Measurements from ENCODE around the gene ALG9.
A peak's percentile ranks its signal among the peaks of the same experiment; 100 is the strongest.
"Not testable (repeated sequence)": the region's sequence is repeated elsewhere in the genome, so short reads cannot be mapped to it uniquely, and the experiment has no call there.

The ALG9 gene, protein sequence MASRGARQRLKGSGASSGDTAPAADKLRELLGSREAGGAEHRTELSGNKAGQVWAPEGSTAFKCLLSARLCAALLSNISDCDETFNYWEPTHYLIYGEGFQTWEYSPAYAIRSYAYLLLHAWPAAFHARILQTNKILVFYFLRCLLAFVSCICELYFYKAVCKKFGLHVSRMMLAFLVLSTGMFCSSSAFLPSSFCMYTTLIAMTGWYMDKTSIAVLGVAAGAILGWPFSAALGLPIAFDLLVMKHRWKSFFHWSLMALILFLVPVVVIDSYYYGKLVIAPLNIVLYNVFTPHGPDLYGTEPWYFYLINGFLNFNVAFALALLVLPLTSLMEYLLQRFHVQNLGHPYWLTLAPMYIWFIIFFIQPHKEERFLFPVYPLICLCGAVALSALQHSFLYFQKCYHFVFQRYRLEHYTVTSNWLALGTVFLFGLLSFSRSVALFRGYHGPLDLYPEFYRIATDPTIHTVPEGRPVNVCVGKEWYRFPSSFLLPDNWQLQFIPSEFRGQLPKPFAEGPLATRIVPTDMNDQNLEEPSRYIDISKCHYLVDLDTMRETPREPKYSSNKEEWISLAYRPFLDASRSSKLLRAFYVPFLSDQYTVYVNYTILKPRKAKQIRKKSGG

DNA sequence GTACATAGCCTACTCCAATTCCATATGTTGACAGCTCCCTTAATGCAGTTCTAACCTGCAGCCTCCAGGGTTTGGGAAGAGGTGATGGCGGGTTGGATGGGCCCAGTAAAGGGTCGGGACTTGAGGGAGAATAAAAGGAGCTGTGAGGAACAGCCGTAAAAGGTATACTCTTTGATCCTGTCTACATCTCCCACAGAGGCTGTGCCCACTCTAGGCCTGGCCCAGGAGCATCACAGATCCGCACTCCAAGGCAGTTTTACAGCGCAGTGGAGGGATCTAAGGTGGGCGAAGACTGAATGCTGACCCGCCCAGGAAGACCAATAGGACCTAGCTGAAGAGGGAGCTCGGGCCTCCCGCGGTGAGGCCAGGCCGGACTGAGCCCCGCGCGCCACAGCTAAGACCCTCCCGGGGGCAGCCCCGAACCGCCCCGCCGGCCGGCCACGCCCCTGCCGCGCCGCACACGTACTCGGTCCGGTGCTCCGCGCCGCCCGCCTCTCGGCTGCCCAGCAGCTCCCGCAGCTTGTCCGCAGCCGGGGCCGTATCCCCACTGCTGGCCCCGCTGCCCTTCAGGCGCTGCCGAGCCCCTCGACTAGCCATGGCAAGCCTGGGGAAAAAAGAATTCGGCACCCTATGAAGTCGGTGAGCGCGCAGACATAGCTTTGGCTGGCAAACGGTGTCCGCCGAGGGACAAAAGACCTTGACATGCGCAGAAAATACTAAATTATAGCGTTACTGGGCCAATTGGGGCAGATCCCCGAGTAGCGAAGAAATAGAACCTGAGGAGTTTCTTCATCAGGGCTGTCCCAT, at the start of gene ALG9:
ALG9 (minus strand) TSS at position 696 of the 807 bp plus-strand sequence; CDS start at position 597, 99 bp downstream.
- DNase-seq = peak; percentile 38

DNA sequence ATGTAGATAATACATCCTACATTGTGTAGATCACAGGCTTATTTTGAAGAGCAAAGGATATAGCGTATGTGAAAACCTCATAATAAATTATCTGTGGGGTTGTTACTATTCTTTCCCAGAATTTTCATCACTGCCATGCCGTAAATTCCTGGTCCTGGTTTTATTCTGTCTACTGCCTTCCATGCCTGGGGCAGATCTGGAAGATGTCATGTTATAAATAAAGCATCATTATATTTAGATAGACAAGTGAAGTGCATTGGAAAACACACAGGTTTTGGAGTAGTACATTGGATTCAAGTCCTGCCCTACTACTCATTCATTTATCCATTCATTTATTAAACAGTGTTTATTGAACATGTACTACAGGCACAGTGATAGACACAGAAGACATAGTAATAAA, 49.5 kb upstream of the ALG9 start:
- DNase-seq = no peak

DNA sequence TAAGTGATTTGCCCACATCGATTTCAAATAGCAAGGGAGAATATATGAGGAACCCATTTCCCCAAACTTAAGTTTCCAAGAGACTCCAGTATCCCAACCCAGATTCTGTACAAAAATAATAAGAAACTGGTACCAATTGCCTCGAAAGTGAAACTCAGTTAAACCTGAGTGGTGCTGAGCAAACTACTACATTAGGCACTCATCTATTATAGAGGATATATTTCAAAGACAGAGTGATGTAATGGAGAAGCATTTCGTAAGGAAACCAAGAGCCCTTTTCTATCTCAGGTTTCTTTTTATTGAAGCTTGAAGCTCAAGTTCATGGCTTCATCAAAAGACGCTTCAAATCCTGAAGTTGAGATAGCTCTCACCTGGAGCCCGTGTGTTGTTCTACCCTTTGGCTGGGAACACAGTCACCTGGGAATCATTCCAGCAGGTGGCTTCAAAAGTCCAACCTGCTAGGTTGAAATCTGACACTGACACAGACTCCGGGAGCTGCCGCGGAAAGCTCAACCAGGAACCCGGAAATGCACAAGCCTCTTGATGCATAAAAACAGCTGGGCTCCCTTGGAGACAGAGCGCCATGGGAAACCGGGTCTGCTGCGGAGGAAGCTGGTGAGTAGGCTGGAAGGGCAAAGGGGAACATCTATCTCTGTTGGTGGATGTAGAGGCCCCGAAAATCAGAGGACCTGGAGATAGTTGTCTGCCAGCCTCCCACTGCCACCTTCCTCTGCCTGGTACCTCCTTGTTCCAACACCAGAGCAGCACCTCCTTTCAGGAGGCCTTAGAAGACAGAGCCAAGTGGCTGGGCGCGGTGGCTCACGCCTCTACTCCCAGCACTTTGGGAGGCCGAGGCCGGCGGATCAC, 47.2 kb upstream of the ALG9 start, which contains the start of gene C11orf52:
C11orf52 (plus strand) TSS at position 524 of the 867 bp plus-strand sequence; CDS start at position 584, 60 bp downstream.
- peak; percentile 98 for DNase-seq

DNA sequence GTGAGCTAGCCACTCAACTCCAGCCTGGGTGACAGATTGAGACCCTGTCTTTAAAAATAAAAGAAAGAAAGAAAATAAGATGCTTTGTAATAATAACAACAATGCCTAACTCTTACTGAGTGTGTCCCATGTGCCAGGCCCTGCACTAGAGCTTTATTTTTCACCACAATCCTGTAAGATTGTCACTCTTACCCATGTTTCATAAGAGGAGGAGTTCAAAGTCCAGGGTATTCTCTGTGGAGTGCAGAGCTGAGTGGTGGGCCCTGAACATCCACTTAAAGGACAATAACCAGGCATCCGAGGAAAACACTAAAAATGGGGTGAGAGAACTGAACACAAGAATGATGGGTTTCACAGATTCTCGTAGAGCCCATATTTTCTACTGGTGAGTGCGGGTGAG, 46.4 kb upstream of the ALG9 start:
- DNase-seq = no peak

DNA sequence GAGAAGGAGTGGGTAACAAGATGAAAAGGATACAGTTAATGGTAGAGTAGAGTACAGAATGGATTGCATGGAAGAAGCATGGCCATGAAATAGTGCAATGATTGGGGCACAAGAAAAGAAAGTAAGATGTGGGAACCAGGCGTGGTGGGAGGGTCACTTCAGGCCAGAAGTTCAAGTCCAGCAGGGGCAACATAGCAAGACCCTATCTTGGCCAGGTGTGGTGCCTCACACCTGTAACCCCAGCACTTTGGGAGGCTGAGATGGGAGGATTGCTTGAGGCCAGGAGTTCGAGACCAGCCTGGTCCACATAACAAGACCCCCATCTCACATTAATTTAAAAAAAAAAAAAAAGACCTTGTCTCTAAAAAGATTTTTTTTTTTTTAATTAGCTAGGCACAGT, 45.9 kb upstream of the ALG9 start:
- no peak for DNase-seq

DNA sequence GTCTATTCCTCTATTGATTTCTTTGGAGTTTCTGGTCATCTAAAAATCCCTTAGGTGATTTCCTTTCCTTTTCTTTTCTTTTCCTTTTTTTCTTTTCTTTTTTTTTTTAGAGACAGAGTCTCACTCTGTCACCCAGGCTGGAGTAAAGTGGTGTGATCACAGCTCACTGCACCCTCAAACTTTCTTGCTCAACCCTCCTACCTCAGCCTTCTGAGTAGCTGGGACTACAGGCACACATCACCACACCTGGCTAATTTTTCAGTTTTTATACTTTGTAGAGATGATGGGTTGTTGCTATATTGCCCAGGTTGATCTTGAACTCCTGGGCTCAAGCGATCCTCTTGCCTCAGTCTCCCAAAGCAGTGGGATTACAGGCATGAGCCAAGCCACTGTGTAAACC, 45.4 kb upstream of the ALG9 start:
- no peak for DNase-seq

DNA sequence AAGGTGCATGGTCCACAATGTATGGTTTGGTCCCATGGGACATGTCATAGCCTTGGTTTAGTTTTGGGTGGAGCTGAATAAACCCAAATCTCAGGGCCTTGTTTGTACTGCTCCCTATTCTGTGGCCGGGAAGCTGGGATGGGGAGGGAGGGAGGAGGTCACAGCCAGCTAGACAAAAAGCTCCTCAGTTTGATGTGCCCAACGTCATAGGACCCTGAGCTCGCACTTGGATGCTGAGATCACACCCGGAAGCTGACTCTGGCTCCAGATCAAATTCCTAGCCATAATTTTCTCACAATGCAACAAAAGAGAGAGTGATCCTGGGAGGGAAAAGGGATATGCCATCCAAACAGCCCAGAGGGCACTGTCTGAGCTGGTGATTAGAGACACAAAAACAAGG, 42.6 kb upstream of the ALG9 start:
- DNase-seq = peak; percentile 56

DNA sequence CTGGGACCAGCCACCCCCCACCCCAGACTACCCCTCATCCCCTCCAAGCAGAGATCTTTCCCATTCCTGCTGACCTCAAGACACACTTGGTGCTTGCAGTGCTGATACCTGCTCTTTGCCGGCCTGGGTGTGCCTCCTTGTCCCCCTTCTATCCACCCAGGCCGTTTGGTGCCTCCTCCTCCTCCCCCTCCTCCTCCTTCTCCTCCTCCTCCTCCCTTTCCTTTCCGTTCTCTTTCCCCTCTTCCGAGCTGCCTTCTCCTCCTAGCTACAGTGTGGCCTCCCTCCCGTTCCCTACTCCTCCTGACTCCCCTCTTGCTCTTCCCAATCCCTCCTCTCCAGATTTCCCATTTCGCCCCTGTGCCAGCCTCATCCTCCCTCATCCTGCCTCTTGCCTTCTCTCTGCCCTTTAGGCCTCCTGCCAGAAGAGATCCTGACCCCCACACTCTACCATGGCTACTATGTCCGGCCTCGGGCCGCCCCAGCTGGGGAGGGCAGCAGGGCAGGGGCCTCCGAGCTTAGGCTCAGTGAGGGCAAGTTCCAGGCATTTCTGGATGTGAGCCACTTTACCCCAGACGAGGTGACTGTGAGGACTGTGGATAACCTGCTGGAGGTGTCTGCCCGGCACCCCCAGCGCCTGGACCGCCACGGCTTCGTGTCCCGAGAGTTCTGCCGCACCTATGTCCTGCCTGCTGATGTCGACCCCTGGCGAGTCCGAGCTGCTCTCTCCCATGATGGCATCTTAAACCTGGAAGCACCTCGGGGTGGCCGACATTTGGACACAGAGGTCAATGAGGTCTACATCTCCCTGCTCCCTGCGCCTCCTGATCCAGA, 41.9 kb upstream of the ALG9 start:
- no peak for DNase-seq

DNA sequence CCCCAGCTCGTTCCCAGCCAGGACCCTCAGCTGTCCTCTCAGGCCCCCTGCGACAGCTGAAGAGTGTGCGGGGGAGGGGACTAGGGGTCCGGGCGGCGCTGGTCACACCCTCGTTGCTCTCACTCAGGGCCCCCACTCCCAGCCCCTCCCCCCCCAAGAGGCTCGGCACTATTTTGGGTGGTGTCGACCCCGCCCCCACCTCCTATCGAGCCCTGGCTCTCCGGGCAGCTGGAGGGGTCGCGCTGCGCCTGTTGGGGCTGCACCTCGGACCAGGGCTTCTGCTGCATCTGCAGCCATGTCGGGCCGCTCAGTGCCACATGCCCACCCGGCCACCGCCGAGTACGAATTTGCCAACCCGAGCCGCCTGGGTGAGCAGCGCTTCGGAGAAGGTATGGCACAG, 41.2 kb upstream of the ALG9 start, which contains the start of gene HSPB2:
HSPB2 (plus strand) TSS at position 200 of the 400 bp plus-strand sequence; CDS start at position 296, 96 bp downstream.
- DNase-seq = no peak

DNA sequence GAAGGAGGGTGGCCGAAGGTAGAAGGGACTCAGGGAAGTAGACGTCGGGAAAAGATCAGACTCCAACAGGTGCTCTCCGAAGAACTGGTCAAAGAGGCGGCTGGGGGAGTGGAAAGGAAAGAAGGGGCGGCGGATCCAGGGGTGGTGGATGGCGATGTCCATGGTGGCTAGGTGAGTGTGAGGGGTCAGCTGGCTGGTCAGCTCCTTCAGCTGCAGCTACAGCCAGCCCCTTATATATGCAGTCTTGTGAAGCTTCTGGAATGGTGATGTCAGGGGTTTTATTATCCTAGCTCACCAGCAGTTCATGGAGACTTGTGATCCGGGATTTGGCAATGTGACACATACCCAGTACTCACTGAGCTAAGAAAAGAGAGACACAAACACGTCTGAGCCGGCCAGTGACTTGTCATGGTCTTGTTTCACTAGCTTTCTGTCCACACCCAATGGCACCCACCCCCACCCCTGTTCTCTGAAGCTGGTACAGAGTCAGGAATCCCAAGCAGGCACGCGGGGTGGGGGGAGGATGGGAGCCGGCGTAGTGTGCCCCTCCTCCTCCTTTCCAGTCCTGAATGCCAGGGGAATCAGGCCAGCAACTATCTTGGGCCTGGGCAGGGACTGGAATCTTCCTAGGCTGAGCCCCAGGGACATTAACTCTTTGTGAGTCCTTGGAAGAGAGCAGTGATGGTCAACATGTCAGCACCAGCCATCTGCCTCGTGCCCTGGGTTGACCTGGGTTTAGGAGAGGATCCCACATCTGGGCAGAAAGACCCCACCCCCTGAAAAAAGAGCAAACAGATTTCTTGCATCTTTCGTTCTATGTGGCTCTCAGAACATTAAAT, 40.4 kb upstream of the ALG9 start, which contains the start of gene CRYAB:
CRYAB (minus strand) TSS at position 208 of the 839 bp plus-strand sequence; CDS start at position 162, 46 bp downstream.
- DNase-seq = no peak

DNA sequence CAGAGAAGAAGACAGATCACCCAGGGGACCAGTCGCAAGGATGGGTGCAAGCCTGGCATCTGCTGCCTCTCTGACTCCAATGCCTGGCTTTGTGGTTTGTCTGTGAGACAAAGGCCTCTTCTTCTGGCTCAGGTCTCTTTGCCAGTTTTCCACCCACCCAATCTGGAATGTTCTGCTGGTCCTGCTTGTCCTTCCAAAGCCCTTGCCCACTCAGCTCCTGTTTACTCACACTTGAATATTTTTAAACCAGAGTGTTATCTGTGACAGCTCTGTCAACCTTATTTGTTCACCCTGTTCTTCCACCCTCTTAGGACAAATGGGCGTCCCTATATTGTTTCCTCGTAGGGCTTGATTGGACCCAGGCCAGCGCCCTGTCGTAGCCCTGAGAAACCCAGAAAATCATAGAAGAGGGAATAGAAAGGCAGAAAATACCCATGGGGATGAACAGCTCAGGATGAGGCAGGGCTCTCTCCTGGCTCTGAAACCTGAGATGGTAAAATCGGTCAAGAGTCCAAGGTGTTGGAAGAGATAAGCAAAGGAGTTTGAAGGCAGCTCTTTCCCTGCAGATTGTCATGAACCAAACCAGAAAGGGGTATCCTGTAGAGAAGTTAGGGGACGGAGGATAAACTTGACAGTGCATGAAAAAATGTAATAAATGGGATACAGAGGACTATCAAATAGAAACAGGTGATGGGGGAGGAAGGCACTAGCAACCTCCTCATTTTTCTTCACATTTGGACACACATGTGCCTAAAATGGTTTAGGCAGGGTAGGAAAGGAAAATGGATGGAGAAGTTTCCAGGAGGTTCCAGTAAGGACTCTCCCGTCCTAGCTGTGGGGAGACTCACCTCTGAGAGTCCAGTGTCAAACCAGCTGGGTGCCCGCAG, 39.5 kb upstream of the ALG9 start:
- DNase-seq = peak; percentile 18

DNA sequence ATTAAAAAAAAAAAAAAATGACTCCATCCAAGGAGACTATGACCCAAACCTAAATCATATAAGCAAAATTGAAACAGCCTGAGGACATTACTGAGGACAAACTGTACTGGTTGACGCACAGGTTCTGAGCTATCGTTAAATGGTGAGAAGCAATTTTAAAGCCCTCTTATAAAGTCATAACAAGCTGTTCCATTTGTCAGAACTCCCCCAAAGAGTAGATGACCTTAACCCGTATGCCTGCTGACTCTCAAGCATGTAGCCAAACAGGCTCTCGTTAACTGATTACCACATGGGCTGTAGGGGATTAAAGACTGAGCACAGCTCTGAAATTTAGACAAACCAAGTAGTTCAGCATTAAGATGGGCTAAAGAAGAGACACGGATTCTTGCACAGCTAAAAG, 38.0 kb upstream of the ALG9 start:
- DNase-seq = no peak

DNA sequence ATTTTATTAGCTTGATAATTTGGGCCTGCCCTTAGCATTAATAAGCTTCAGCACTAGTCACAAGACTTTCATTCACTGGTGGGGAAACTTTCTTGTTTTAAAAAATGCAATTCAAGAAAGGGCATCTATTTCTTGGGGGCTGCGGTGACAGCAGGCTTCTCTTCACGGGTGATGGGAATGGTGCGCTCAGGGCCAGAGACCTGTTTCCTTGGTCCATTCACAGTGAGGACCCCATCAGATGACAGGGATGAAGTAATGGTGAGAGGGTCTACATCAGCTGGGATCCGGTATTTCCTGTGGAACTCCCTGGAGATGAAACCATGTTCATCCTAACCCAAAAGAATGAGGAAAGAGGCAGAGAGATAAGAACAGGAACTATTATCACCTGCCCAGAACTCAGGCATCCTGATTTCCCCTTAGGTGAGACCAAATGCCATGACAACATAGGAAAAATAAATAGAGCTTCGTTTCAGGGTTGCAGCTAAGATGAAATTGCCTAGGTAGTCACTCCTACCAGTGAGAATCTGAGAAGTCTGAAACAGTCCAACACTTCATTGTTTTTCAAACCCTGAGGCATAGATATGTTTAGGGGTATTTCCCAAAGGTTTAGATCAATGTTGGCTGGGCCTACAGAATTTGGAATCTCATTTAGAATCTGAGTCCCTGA, 37.4 kb upstream of the ALG9 start:
- no peak for DNase-seq

DNA sequence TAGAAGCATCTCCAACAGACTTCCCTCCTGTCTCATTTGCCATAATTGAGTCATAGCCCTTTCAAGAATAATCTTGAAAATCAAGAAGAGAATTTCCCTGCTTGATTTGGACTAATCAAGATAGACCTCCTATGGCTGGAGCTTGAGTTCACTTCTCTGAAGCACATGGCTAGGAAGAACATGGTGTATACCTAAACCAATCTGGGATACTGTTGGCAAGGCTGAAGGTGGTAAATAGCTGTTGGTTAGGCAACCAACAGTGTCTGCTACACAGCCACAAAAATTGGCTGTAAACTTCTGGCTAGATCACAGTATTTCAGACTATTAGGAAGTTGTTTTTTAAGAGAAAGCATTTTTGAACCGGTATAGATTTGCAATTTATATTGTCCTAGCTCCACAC, 35.3 kb upstream of the ALG9 start:
- DNase-seq = no peak

DNA sequence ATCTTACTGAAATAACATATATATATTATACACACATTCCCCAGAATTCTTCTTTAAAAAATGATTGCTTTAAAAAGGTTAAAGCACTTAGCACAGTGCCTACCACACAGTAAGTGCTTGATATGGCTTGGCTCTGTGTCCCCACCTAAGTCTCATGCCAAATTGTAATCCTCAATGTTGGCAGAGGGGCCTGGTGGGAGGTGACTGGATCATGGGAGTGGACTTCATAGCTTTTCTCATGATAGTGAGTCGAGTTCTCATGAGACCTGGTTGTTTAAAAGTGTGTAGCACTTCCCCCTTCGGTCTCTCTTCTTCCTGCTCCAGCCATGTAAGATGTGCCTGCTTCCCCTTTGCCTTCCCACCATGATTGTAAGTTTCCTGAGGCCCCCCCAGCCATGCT, 34.0 kb upstream of the ALG9 start:
- DNase-seq = no peak

DNA sequence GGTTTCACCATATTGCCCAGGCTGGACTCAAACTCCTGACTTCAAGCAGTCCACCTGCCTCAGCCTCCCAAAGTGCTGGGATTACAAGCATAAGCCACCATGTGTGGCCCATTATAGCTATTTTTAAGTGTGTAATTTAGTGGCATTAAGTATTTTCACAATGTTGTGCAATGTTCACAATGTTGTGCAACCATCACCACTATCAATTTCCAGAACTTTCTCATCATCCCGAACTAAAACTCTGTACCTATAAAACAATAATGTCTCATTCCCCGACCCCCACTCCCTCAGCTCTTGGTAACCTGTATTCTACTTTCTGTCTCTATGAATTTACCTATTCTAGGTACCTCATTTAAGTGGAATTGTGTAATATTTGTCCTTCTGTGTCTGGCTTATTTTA, 15.5 kb upstream of the ALG9 start:
- DNase-seq = no peak

DNA sequence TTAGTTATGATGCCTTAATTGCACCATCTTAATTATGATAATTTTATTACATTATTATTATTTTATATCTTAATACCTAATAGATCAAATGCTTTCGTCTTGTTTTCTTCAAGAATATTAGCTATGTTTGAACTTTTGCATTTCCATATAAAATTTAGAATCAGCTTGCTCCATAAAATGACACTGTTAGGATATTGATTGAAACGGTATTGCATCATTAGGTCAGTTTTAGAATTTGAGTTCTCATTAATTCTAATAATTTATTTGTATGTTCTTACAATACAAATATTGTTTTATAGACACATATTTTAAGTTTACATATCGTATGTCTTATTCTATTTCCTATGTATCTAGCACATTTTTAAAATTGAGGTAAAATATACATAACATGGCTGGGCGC, 14.7 kb upstream of the ALG9 start:
- no peak for DNase-seq

DNA sequence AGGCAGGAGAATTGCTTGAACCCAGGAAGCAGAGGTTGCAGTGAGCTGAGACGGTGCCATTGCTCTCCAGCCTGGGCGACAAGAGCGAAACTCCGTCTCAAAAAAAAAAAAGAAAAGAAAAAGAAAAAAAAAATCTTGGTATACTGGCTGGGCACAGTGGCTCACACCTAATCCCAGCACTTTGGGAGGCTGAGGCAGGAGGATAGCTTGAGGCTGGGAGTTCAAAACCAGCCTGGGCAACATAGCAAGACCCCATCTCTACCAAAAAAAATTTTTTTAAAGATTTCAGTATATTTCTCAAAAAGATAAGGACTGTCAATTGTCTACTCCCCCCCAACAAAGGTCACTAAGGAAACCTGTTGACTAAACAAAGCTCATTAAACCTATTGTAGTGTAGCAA, 13.7 kb upstream of the ALG9 start:
- not testable (repeated sequence) for DNase-seq

DNA sequence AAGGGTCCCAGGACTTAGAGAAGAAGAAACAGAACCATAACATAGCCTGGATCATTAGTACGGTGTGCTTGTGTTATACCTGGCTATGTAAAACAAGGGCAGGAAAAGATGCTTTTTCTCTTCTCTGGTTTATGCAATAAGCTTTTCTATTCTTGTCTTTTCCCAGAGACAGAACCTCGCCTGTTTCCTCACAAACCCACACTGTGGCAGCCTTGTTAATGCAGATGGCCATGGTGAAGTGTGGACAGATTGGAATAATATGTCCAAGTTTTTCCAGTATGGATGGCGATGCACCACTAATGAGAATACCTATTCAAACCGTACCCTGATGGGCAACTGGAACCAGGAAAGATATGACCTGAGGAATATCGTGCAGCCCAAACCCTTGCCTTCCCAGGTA, 10.8 kb upstream of the ALG9 start:
- no peak for DNase-seq

All from DMS153 (cell line).